Calu3 (cell line): ENCODE measurements around the gene DAGLA. TPM values are rescaled to one million over a fixed set of nuclear protein-coding genes. Genes with fewer than 3 reads are reported as not detected.

Experiments used
- BruUV-seq: library from RNA; stranded (reverse); fragments of 400-500 nt; replicated peaks from 2 replicates; lab custom pipeline; 2021; lab: Mats Ljungman, UMichigan
- CTCF ChIA-PET: fragments of 300-600 bp; sonication (Branson Sonifier 250); formaldehyde crosslinking; loops from one replicate; lab custom pipeline; 2022; ENCODE audit warnings: antibody characterized with exemption; lab: Charles Lee
- DNase-seq: peaks from one replicate; pipeline ENCODE4 v3.0.0; 2022
- H3K27ac Mint-ChIP-seq: one replicate; pipeline ENCODE4 v1.8.0; 2022; ENCODE audit warnings: mixed read lengths; ENCODE audit not compliant: unreplicated experiment
- H3K27me3 Mint-ChIP-seq: one replicate; pipeline ENCODE4 v1.8.0; 2022; ENCODE audit warnings: mixed read lengths; ENCODE audit not compliant: unreplicated experiment
- H3K36me3 Mint-ChIP-seq: one replicate; pipeline ENCODE4 v1.8.0; 2022; ENCODE audit warnings: mild to moderate bottlenecking, moderate library complexity, mixed read lengths; ENCODE audit not compliant: insufficient read depth, unreplicated experiment
- H3K4me1 Mint-ChIP-seq: one replicate; pipeline ENCODE4 v1.8.0; 2022; ENCODE audit warnings: mild to moderate bottlenecking, low read depth, mixed read lengths; ENCODE audit not compliant: unreplicated experiment
- H3K4me3 Mint-ChIP-seq: one replicate; pipeline ENCODE4 v1.8.0; 2022; ENCODE audit warnings: mild to moderate bottlenecking, low read depth, moderate library complexity, mixed read lengths; ENCODE audit not compliant: unreplicated experiment
- H3K9me3 Mint-ChIP-seq: one replicate; pipeline ENCODE4 v1.8.0; 2022; ENCODE audit warnings: low read depth, mixed read lengths; ENCODE audit not compliant: unreplicated experiment
- CTCF ChIP-seq: fragments of 200-600 bp; IDR thresholded peaks from one replicate; pipeline ENCODE4 v1.8.0; 2022; ENCODE audit warnings: antibody characterized with exemption; ENCODE audit not compliant: unreplicated experiment
- intact Hi-C: fragments of 100-400 bp; cut with micrococcal nuclease; formaldehyde crosslinking; loops from one replicate; pipeline ENCODE4 v1.10.0; 2022; ENCODE audit not compliant: unreplicated experiment
- total RNA-seq: library from RNA; stranded (reverse); gene quantifications from 2 replicates; pipeline ENCODE4 v1.2.3, GENCODE V29; 2022

Gene DAGLA
- total RNA-seq, 1 experiment from 2014 or later: 7.5 TPM

- Mint-ChIP-seq H3K27me3 (peaks cover 20% of the 10 kb centered on the region), H3K4me3 (no peak overlapping the region), H3K27ac (no peak overlapping the region), H3K36me3 (no peaks in the 10 kb centered on the region), H3K9me3 (no peaks in the 10 kb centered on the region), H3K4me1 (no peaks in the 10 kb centered on the region)
- DNase-seq: no peak
- CTCF ChIA-PET: no interaction called here
- BruUV-seq: no TSS peak
- no peak for TF ChIP-seq CTCF
- intact Hi-C loops: no loop called here
Observed at GRCh38 chr11:61642162-61642561, 38.0 kb upstream of the DAGLA start.

- CTCF ChIA-PET: no interaction called here
- no peak for DNase-seq
- intact Hi-C loops: no loop called here
- Mint-ChIP-seq H3K4me1 (no peaks in the 10 kb centered on the region), H3K27ac (no peak overlapping the region), H3K9me3 (no peaks in the 10 kb centered on the region), H3K36me3 (no peaks in the 10 kb centered on the region), H3K4me3 (no peak overlapping the region), H3K27me3 (peaks cover 20% of the 10 kb centered on the region)
- no peak for TF ChIP-seq CTCF
- BruUV-seq: no TSS peak
Observed at GRCh38 chr11:61645179-61645868, 34.9 kb upstream of the DAGLA start.

GRCh38 chr11:61647529-61647928 is 32.7 kb upstream of the DAGLA start:
- DNase-seq: no peak
- Mint-ChIP-seq H3K9me3 (no peaks in the 10 kb centered on the region), H3K4me1 (no peaks in the 10 kb centered on the region), H3K36me3 (no peaks in the 10 kb centered on the region), H3K27ac (no peak overlapping the region), H3K27me3 (peaks cover 20% of the 10 kb centered on the region), H3K4me3 (no peak overlapping the region)
- CTCF ChIA-PET: no interaction called here
- no peak for TF ChIP-seq CTCF
- intact Hi-C loops: no loop called here
- BruUV-seq: no TSS peak

- intact Hi-C loops: no loop called here
- no peak overlapping the region for H3K4me3 Mint-ChIP-seq
- H3K36me3 Mint-ChIP-seq: no peaks in the 10 kb centered on the region
- H3K27me3 Mint-ChIP-seq: no peaks in the 10 kb centered on the region
- BruUV-seq: no TSS peak
- CTCF ChIA-PET: no interaction called here
- TF ChIP-seq CTCF: no peak
- no peaks in the 10 kb centered on the region for H3K9me3 Mint-ChIP-seq
- peaks cover 20% of the 10 kb centered on the region for H3K4me1 Mint-ChIP-seq
- H3K27ac Mint-ChIP-seq: no peak overlapping the region
- DNase-seq: no peak
Observed at GRCh38 chr11:61650781-61651571, 29.2 kb upstream of the DAGLA start.
